Right ventricle myocardium superior (tissue), 1 donor: ENCODE data around the gene JCAD. TPM values are rescaled to one million over a fixed set of nuclear protein-coding genes. Genes with fewer than 3 reads are reported as not detected.
A peak's percentile ranks its signal among the peaks of the same experiment; 100 is the strongest.

Experiments used
- ATAC-seq: fragments of 200-7000 bp; cut with Tn5 transposase; one replicate; pipeline ENCODE4 v1.9.1; 2020; ENCODE audit warnings: mild to moderate bottlenecking; ENCODE audit not compliant: poor library complexity
- DNase-seq: peaks from one replicate; pipeline ENCODE4 v3.0.0-alpha.2; 2020
- intact Hi-C: fragments of 100-400 bp; cut with DNase I; formaldehyde crosslinking; loops from one replicate; pipeline ENCODE4 v1.11.2; 2022
- total RNA-seq: library from RNA; stranded (reverse); fragmentation: NEBNext Ultra II Directional; extraction: Animal tissue kit (Norgen Biotek cat#: 25700); gene quantifications from one replicate; pipeline ENCODE4 v1.2.1, GENCODE V29; 2021
- donor health status: DM: no; HTN: yes; CAD: no; lungs with severe emphysema.

JCAD gene
- total RNA-seq, 1 donor from 2014 or later = 25.5 TPM

DNA sequence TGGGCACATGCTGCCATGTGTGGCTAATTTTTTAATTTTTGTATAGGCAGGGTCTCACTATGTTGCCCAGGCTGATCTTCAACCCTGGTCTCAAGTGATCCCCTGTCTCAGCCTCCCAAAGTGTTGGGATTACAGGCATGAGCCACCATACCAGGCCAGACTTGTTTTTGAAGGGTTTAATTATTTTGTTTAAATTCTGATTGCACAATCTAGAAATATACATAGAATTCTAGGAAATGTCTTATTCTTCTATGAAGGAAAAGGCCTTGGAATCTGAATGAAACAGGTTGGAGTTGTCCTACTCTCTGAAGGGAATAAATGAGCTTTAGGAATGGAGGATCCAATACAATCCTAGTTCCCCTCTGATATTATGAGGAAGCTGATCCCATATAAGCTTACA is 15.5 kb upstream of the JCAD start:
- intact Hi-C loops = no loop called here
- DNase-seq (no peak), ATAC-seq (no peak)

- ATAC-seq (no peak), DNase-seq (no peak)
- intact Hi-C loops = no loop called here
Observed at GRCh38 chr10:30074090-30074489, 14.7 kb upstream of the JCAD start.

DNA sequence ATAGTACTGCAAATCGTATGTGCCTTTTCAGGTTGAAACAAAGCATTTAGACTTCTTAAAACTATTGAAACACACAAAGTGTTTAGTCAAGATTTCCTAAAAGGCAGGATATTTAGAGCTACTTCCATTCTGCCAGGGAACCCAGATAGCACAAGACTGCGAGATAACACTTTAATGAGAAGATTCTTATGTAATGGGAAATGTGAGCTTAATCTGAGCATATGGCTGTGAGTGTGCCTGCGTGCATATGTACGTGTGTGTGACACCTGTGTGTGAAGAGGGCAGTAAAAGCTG is 14.3 kb upstream of the JCAD start:
- DNase-seq = no peak
- no peak for ATAC-seq
- intact Hi-C loops = no loop called here

DNA sequence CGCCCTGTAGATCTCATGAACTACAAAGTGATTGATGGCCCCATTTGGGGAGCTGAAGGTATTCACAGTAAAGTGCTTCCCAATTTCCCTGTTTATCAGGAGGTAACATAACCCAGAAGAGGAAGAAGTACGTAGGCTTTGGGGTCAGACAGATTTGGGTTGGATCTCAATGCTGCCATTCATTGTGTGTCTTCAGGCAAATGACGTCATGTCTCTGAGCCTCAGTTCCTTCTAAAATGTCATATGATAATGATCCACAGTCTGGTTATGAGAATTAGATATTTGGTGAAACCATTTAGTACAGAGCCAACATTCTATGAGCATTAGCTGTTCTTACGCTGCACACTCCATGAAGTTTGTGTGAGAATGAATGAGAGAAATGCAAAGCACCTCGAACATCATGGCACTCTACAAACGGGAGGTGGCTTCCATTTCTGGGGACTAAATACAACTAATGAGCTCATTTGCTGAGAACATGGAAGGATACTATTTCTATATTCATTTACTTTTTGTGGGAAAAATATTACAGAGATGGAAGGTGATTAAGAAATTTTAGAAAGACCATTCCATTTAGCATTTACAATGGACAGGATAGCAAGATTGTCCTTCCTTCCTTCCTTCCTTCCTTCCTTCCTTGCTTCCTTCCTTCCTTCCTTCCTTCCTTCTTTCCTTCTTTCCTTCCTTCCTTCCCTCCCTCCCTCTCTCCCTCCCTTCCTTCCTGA is 13.8 kb upstream of the JCAD start:
- ATAC-seq (no peak), DNase-seq (no peak)
- intact Hi-C loops = no loop called here

DNA sequence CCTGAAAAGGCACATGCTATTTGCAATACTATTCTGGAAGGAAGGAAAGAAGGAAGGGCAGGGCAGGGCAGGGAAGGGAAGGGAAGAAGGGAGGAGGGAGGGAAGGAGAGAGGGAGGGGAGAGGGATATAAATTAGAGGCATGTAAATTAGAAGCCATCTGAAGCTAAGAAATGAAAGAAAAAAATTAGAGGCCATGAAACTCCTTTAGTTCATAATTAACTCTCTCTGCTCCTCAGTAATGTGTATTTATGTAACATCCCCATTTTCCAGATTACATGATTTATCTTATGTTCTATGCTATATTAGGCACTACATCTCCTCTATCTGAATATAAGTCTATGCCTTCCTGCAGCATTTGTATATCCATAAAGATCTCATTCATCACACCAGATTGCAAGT is 12.7 kb upstream of the JCAD start:
- ATAC-seq (no peak), DNase-seq (no peak)
- intact Hi-C loops = no loop called here

GRCh38 chr10:30070001-30070685 is 10.8 kb upstream of the JCAD start:
- intact Hi-C loops = no loop called here
- DNase-seq (no peak), ATAC-seq (no peak)

DNA sequence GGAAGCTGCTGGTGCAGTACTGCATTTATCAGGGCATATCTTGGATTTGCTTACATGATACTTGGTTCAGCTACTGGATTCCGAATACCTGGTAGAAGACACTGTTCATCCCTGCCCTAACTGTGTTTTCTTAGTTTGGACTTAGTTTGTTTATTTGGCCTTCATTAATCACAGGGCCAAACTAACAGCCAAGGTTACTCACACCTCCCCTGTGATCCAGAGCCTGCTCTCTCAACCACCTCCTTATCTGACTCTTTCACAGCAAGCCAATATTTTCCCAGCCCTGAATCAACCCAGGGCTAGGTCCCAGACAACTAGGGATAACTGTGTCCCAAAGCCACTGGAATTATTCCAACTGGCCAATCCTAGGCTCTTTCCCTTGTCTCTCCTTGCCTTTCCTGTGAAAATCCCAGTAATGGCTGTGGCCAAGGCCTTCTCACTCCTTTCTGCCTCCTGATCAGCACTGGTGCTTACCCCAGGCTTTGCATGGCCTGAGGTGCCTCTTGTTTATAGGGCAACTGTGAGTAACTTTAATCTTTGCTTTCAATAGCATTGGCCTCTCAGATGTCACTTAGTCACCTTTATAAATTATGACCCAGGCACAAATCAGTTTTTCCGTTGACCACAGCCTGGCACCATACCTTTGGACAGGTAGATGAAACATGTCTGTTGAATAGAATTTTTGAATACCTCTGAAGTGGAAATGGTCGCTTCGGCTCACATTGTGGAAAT is 9.3 kb upstream of the JCAD start:
- no peak for DNase-seq
- intact Hi-C loops = no loop called here
- peak; percentile 70 for ATAC-seq

DNA sequence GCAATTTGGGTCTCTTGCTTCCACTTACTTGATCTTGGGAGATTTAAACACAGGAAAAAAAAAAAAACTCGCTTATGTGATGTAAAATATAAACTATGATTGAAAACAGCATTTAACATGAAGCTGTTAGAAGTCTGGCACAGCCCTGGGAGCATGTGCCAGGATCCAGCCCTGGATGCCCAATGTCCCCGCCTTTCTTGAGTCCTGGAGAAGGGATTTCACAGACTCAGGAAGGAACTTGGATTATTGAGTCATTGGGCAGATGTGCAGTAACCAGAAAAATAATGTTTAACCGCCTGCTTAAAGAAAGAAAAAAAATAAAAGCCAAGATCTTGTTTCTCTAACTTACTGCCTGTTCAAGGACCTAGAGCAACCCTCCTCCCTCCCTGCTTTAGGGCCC is 3.7 kb upstream of the JCAD start:
- intact Hi-C loops = no loop called here

GRCh38 chr10:30062582-30062981 is 3.2 kb upstream of the JCAD start:
- intact Hi-C loops = no loop called here
- DNase-seq (no peak), ATAC-seq (no peak)

More for the DNA sequence above, 3.7 kb upstream of the JCAD start:
- ATAC-seq (no peak), DNase-seq (no peak)

GRCh38 chr10:30062090-30062489 is 2.7 kb upstream of the JCAD start:
- ATAC-seq (no peak), DNase-seq (no peak)
- intact Hi-C loops = no loop called here

GRCh38 chr10:30058570-30059132 is 735 bp downstream of the JCAD start:
- intact Hi-C loops = no loop called here
- no peak for DNase-seq
- ATAC-seq = peak; percentile 27

- no peak for ATAC-seq
- intact Hi-C loops = no loop called here
Observed at GRCh38 chr10:30057894-30058556, 1.4 kb downstream of the JCAD start.

GRCh38 chr10:30057421-30057841 is 2.0 kb downstream of the JCAD start:
- intact Hi-C loops = no loop called here
- no peak for DNase-seq
- no peak for ATAC-seq

More at GRCh38 chr10:30057894-30058556, 1.4 kb downstream of the JCAD start:
- no peak for DNase-seq

DNA sequence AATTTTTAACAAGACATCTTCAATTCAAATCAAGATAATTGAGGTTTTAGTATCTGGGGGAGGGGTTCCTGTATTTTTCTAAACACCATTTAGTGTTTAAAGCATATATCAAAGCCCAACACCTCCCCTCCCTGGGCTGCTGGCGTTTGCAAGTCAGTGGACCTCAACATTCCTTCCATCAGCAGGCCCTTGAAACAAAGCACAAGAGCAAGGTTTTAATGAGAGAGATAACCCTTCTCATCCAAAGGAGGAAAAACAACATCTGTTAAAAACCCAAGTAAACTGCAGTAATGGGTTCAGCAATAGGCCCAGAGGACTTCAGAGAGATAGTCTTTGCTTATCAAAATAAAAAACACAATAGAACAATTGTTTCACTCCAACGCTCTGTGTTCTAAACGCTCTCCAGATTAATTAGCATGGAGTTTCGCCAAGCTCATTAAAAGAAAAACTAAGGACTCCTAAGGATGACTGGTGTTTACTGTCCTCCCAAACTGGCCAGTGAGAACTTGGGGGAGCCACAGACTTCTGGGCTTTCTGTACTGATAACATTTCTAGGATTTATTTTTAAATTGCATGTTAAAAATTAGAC is 2.5 kb downstream of the JCAD start:
- intact Hi-C loops = no loop called here
- ATAC-seq = no peak

GRCh38 chr10:30056281-30056680 is 3.1 kb downstream of the JCAD start:
- DNase-seq = no peak
- intact Hi-C loops = no loop called here
- no peak for ATAC-seq

More for the DNA sequence above, 2.5 kb downstream of the JCAD start:
- DNase-seq = no peak

DNA sequence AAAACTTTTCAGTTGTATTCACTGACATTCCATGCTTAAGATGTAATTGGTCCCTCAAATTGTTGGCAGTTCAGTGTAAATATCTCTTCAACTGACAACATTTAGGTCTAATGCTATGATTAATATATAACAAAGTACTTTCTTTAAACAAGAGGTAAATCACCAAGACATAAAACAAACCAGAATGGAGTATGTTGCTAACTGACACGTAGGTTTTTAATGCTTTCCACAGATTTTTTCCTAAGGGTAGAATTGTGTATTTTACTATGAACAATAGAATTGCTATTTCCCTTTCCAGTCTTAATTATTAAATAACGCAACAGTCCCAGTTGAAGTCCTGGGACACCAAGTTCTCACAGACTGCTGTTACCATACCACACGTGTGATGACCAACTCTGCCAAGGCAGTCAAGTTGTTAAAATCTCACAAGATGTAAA is 4.1 kb downstream of the JCAD start:
- DNase-seq = no peak
- intact Hi-C loops = no loop called here
- peak; percentile 32 for ATAC-seq

- intact Hi-C loops = no loop called here
- DNase-seq = no peak
Observed at GRCh38 chr10:30052062-30052461, 7.3 kb downstream of the JCAD start.

DNA sequence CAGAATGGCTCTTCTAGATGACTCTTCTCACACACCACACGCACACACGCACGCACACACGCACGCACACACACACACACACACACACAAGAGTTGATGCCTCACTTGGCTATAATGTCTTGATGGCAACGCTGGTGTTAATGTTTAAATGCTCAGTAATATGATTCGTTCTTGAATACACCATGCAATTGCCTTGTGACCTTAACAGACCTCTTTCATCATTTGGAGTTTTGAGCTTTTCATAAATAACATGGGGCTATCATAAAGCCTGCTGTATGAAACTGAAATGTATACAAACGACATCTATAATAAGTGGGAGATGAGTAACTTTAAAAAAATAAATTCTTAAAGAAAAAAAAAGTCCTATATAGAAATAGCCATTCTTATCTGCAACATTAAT is 8.2 kb downstream of the JCAD start:
- DNase-seq (no peak), ATAC-seq (no peak)
- intact Hi-C loops = no loop called here

More at GRCh38 chr10:30052062-30052461, 7.3 kb downstream of the JCAD start:
- ATAC-seq = no peak

DNA sequence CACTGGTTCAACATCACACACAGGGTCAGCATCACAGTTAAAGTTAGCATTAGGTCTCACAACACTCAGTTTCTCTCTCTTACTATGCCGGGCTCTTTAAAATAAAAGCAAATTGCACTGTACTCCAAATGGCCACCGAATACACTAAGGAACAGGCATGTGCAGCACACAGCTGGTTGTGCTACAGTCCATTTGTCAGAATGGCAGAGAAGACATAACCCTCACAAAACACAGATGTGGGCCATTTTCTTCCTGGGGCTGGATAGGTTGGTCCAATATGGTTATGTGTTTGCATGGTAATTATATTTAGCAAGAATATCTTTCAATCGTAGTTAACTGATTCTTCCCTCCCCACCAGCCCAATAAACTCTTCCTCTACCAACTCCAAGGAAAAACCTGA is 9.0 kb downstream of the JCAD start:
- no peak for ATAC-seq
- intact Hi-C loops = no loop called here
- no peak for DNase-seq
